LNCaP clone FGC (cell line): Measurements from ENCODE around the gene MARS1.

ENCODE experiments used
- DNase-seq: peaks from one replicate; pipeline ENCODE4 v3.0.0-alpha.2; 2011; ENCODE audit warnings: low read depth
- H3K4me3 ChIP-seq: 2 replicates; pipeline ENCODE4 v1.5.1; 2011; ENCODE audit warnings: mild to moderate bottlenecking, low read depth, low read length, control low read depth
- CTCF ChIP-seq: IDR thresholded peaks from 2 replicates; pipeline ENCODE4 v1.5.1; 2012; ENCODE audit warnings: mild to moderate bottlenecking; ENCODE audit not compliant: control insufficient read depth, insufficient read depth; ENCODE audit errors: extremely low read depth

Gene MARS1

GRCh38 chr12:57452937-57453509, 34.8 kb upstream of the MARS1 start:
- DNase-seq: no peak
- TF ChIP-seq CTCF: peak; percentile 99
- no peak overlapping the region for H3K4me3 ChIP-seq

GRCh38 chr12:57454213-57454565, 33.7 kb upstream of the MARS1 start:
- no peak overlapping the region for H3K4me3 ChIP-seq

GRCh38 chr12:57454566-57455373, 33.1 kb upstream of the MARS1 start, which contains the start of gene INHBE:
INHBE (plus strand) TSS chr12:57455307; CDS start chr12:57455537, 230 bp downstream.
- no peak for DNase-seq
- no peak for TF ChIP-seq CTCF

More at GRCh38 chr12:57454213-57454565, 33.7 kb upstream of the MARS1 start:
- DNase-seq: no peak
- TF ChIP-seq CTCF: no peak

GRCh38 chr12:57455374-57456144, 32.3 kb upstream of the MARS1 start:
- DNase-seq: no peak
- TF ChIP-seq CTCF: no peak
- no peak overlapping the region for H3K4me3 ChIP-seq

More at GRCh38 chr12:57454566-57455373, 33.1 kb upstream of the MARS1 start, which contains the start of gene INHBE:
- no peak within 1 kb of the TSS for H3K4me3 ChIP-seq

- no peak overlapping the region for H3K4me3 ChIP-seq
- peak; percentile 59 for TF ChIP-seq CTCF
- no peak for DNase-seq
These were observed 31.6 kb upstream of the MARS1 start for GRCh38 chr12:57456145-57456700.

GRCh38 chr12:57456737-57457490, 31.0 kb upstream of the MARS1 start:
- no peak for TF ChIP-seq CTCF
- no peak for DNase-seq
- no peak overlapping the region for H3K4me3 ChIP-seq
